ENCODE results near the gene CUL9.
"Not testable (repeated sequence)": the region's sequence is repeated elsewhere in the genome, so short reads cannot be mapped to it uniquely, and the experiment has no call there.

Gene CUL9

GRCh38 chr6:43181942-43182860 lies at the start of gene CUL9:
TSS of gene CUL9 (plus strand) at chr6:43182196. CDS start at chr6:43184311, 2,115 bp downstream.
- DNase-seq = peak; percentile 88

- no peak for DNase-seq
Observed at GRCh38 chr6:43138267-43138666, 43.7 kb upstream of the CUL9 start.

GRCh38 chr6:43139973-43140372 lies 42.0 kb upstream of the CUL9 start:
- DNase-seq = not testable (repeated sequence)

GRCh38 chr6:43141644-43142043 lies 40.4 kb upstream of the CUL9 start:
- no peak for DNase-seq

GRCh38 chr6:43142101-43142500 lies 39.9 kb upstream of the CUL9 start:
- peak; percentile 11 for DNase-seq

GRCh38 chr6:43143235-43144128 lies 38.5 kb upstream of the CUL9 start:
- DNase-seq = peak; percentile 81

GRCh38 chr6:43144879-43145278 lies 37.1 kb upstream of the CUL9 start:
- no peak for DNase-seq

GRCh38 chr6:43146261-43146660 lies 35.7 kb upstream of the CUL9 start:
- no peak for DNase-seq

GRCh38 chr6:43146709-43147688 lies 35.0 kb upstream of the CUL9 start:
- DNase-seq = no peak

GRCh38 chr6:43147691-43148477 lies 34.1 kb upstream of the CUL9 start:
- no peak for DNase-seq

- no peak for DNase-seq
Observed at GRCh38 chr6:43149265-43149664, 32.7 kb upstream of the CUL9 start.

- no peak for DNase-seq
Observed at GRCh38 chr6:43150051-43150751, 31.8 kb upstream of the CUL9 start.

GRCh38 chr6:43159599-43159998 lies 22.4 kb upstream of the CUL9 start:
- DNase-seq = no peak

GRCh38 chr6:43163899-43164298 lies 18.1 kb upstream of the CUL9 start:
- no peak for DNase-seq

GRCh38 chr6:43170417-43170930 lies 11.5 kb upstream of the CUL9 start:
- DNase-seq = no peak

GRCh38 chr6:43170931-43171706 lies 10.9 kb upstream of the CUL9 start, which contains the start of gene SRF:
TSS of gene SRF (plus strand) at chr6:43171269. CDS start at chr6:43171657, 388 bp downstream.
- DNase-seq = peak; percentile 99

- peak; percentile 42 for DNase-seq
Observed at GRCh38 chr6:43171707-43172103, 10.3 kb upstream of the CUL9 start.

GRCh38 chr6:43172104-43173007 lies 9.6 kb upstream of the CUL9 start:
- peak; percentile 53 for DNase-seq

All from CD4-positive, alpha-beta T cell treated with Interleukin-17A for 4 hours (primary cell).